Measurements from ENCODE around the gene SCYGR4.

DNA sequence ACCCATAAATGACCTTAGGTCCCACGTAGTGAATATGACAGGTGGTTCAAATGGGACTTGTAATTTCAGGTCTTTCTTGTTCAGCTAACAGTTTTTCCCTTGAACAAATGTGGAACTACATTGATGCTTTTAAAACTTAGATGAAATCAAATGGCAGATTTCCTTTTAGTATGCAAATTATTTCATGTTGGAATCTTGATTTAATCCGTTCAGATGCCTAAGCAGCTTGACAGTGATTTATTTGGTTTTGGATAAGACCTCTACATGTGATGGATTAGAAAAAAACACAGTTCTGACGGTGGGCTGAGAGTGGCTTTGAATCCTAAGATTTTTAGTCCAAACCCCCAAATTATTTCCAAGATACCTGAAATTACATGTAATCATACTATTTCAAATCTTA, 16.9 kb downstream of the SCYGR4 start:
- TF ChIP-seq, protein P1, sequence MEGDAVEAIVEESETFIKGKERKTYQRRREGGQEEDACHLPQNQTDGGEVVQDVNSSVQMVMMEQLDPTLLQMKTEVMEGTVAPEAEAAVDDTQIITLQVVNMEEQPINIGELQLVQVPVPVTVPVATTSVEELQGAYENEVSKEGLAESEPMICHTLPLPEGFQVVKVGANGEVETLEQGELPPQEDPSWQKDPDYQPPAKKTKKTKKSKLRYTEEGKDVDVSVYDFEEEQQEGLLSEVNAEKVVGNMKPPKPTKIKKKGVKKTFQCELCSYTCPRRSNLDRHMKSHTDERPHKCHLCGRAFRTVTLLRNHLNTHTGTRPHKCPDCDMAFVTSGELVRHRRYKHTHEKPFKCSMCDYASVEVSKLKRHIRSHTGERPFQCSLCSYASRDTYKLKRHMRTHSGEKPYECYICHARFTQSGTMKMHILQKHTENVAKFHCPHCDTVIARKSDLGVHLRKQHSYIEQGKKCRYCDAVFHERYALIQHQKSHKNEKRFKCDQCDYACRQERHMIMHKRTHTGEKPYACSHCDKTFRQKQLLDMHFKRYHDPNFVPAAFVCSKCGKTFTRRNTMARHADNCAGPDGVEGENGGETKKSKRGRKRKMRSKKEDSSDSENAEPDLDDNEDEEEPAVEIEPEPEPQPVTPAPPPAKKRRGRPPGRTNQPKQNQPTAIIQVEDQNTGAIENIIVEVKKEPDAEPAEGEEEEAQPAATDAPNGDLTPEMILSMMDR (IDR thresholded peaks at IDR 0.05) = no peak
- TF ChIP-seq EP300 (IDR thresholded peaks at IDR 0.05) = no peak

Data from tibial nerve (tissue), 4 donors.